Trophoblast cell (in vitro differentiated cells and primary cell): Measurements from ENCODE around the gene SHROOM4.

ENCODE experiments used
- DNase-seq, 2 donors: peaks; one replicate each; pipeline ENCODE4 v3.0.0-alpha.2; 2016
- H2AFZ ChIP-seq: 2 replicates; pipeline ENCODE4 v1.6.1; 2013; ENCODE audit warnings: low read length, moderate library complexity, mild to moderate bottlenecking; ENCODE audit not compliant: insufficient read depth, poor library complexity
- H2AK5ac ChIP-seq: 2 replicates; pipeline ENCODE4 v1.6.1; 2013; ENCODE audit warnings: mild to moderate bottlenecking, low read length
- H2BK120ac ChIP-seq: 2 replicates; pipeline ENCODE4 v1.6.1; 2013; ENCODE audit warnings: low read length, mild to moderate bottlenecking, moderate library complexity; ENCODE audit not compliant: insufficient read depth, poor library complexity
- H2BK12ac ChIP-seq: 2 replicates; pipeline ENCODE4 v1.6.1; 2013; ENCODE audit warnings: mild to moderate bottlenecking, low read length, moderate library complexity
- H2BK5ac ChIP-seq: 2 replicates; pipeline ENCODE4 v1.6.1; 2013; ENCODE audit warnings: low read length, low read depth, moderate library complexity, mild to moderate bottlenecking; ENCODE audit not compliant: poor library complexity
- H3K14ac ChIP-seq: 2 replicates; pipeline ENCODE4 v1.6.1; 2013; ENCODE audit warnings: mild to moderate bottlenecking, low read length
- H3K18ac ChIP-seq: 2 replicates; pipeline ENCODE4 v1.6.1; 2013; ENCODE audit warnings: mild to moderate bottlenecking, low read length
- H3K23ac ChIP-seq: 2 replicates; pipeline ENCODE4 v1.6.1; 2013; ENCODE audit warnings: low read length
- H3K27ac ChIP-seq: 2 replicates; pipeline ENCODE4 v1.5.1; 2013; ENCODE audit warnings: low read depth, mild to moderate bottlenecking, inconsistent platforms, low read length, moderate library complexity
- H3K27me3 ChIP-seq: 2 replicates; pipeline ENCODE4 v1.6.1; 2013; ENCODE audit warnings: inconsistent platforms, mild to moderate bottlenecking, low read length, moderate library complexity; ENCODE audit not compliant: insufficient read depth
- H3K36me3 ChIP-seq, 2 experiments: 1 replicate in 1 of 2; 2 replicates in 1 of 2; pipeline ENCODE4 v1.6.1; 2013; ENCODE audit warnings: low read length in 2 of 2, mild to moderate bottlenecking in 2 of 2, moderate library complexity in 1 of 2; ENCODE audit not compliant: insufficient read depth in 2 of 2, control insufficient read depth in 1 of 2
- H3K4ac ChIP-seq: 2 replicates; pipeline ENCODE4 v1.6.1; 2013; ENCODE audit warnings: low read depth, mild to moderate bottlenecking, low read length, moderate library complexity
- H3K4me1 ChIP-seq, 2 experiments: 1 replicate in 1 of 2; 2 replicates in 1 of 2; pipeline ENCODE4 v1.6.1; 2013; ENCODE audit warnings: low read length in 2 of 2, mild to moderate bottlenecking in 2 of 2, moderate library complexity in 1 of 2; ENCODE audit not compliant: insufficient read depth in 2 of 2, control insufficient read depth in 1 of 2
- H3K4me2 ChIP-seq: 2 replicates; pipeline ENCODE4 v1.6.1; 2013; ENCODE audit warnings: inconsistent platforms, mild to moderate bottlenecking, low read length, moderate library complexity
- H3K4me3 ChIP-seq: 2 replicates; pipeline ENCODE4 v1.5.1; 2013; ENCODE audit warnings: mild to moderate bottlenecking, low read depth, low read length, inconsistent platforms
- H3K79me1 ChIP-seq: one replicate; pipeline ENCODE4 v1.6.1; 2013; ENCODE audit warnings: low read length
- H3K79me2 ChIP-seq: 2 replicates; pipeline ENCODE4 v1.6.1; 2013; ENCODE audit warnings: low read length, mild to moderate bottlenecking; ENCODE audit not compliant: control insufficient read depth, insufficient read depth, poor library complexity
- H3K9ac ChIP-seq: 2 replicates; pipeline ENCODE4 v1.6.1; 2013; ENCODE audit warnings: mild to moderate bottlenecking, low read length
- H3K9me3 ChIP-seq: 2 replicates; pipeline ENCODE4 v1.6.1; 2013; ENCODE audit warnings: low read depth, mild to moderate bottlenecking, control low read depth, inconsistent platforms, low read length; ENCODE audit not compliant: insufficient read depth
- H4K12ac ChIP-seq: 2 replicates; pipeline ENCODE4 v1.6.1; 2013; ENCODE audit warnings: low read depth, mild to moderate bottlenecking, low read length, moderate library complexity
- H4K8ac ChIP-seq: 2 replicates; pipeline ENCODE4 v1.6.1; 2013; ENCODE audit warnings: low read depth, mild to moderate bottlenecking, low read length, moderate library complexity
- H4K91ac ChIP-seq: one replicate; pipeline ENCODE4 v1.6.1; 2013; ENCODE audit warnings: low read depth, mild to moderate bottlenecking, low read length, moderate library complexity
- WGBS: extraction: QIAGEN DNeasy Blood & Tissue Kit; methylation state at CpG from one replicate; pipeline ENCODE4 v1.1.7; 2013; ENCODE audit warnings: missing lambda C conversion rate; ENCODE audit not compliant: insufficient read length, insufficient coverage; ENCODE audit errors: extremely low coverage; 5-methylcytosine and 5-hydroxymethylcytosine counted together

SHROOM4 gene

DNA sequence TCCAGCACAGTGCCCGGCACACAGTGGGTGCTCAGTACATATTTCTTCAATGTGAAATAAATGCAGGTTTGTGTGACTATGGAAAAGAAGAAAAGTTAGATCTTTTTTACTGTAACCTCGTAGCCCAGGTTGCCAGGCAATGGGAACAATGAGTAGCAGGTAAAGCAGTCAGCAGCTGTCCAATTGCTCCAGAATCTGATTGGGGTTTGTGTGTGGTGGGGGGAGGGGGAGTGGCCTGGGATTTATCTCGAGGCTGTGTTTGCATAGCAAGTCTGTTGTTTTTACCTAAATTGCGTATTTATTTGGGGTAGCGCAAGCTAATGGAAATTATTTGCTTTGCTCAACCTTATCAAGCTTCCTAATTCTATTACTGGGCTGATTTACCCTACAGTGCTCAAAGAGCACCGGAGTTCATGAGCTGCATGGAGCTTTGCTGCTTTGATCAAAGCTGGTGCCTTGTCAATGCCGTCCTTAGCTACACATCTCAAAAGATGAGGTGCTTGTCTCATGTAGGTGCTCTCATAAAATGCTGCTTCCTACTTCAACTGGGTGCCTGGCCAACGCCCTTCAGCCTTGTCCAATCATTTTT, 198.3 kb downstream of the SHROOM4 start:
- H2BK120ac ChIP-seq: no peak overlapping the region

DNA sequence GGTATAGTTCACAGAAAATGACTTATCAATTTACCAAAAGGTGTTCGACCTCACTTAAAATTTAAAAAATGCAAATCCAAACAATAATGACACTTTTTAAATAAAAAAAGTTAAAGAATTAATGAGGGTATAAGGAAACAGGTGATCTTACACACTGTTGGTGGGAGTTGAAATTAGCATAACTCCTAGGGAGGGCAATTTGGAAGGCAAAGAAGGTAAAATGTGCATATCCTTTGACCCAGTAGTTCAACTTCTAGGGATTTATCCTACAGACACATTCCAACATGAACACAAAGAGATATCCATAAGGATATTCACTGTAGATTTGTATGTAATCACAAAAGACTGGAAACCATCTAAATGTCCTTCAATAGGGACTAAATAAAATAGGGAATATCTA, 199.5 kb downstream of the SHROOM4 start:
- H4K12ac ChIP-seq: no peak overlapping the region
- no peaks in the 10 kb centered on the region for H3K79me2 ChIP-seq
- no peak overlapping the region for H2AFZ ChIP-seq
- H3K18ac ChIP-seq: no peak overlapping the region
- no peak overlapping the region for H3K23ac ChIP-seq
- DNase-seq: no peak
- H3K79me1 ChIP-seq: peaks cover 2% of the 10 kb centered on the region
- H4K91ac ChIP-seq: no peak overlapping the region
- no peak overlapping the region for H3K9ac ChIP-seq
- no peaks in the 10 kb centered on the region for H3K36me3 ChIP-seq
- no peak overlapping the region for H2AK5ac ChIP-seq
- no peak overlapping the region for H2BK12ac ChIP-seq
- H2BK5ac ChIP-seq: no peak overlapping the region
- H4K8ac ChIP-seq: no peak overlapping the region
- no peak overlapping the region for H2BK120ac ChIP-seq
- no peak overlapping the region for H3K4ac ChIP-seq
- no peak overlapping the region for H3K4me2 ChIP-seq
- WGBS: no CpG with 5 or more reads among the region's 1 CpG
- H3K27me3 ChIP-seq: no peaks in the 10 kb centered on the region
- H3K4me1 ChIP-seq: peaks cover 0 to 6% of the 10 kb centered on the region in 2 experiments
- H3K14ac ChIP-seq: no peak overlapping the region
- H3K27ac ChIP-seq: no peak overlapping the region
- H3K4me3 ChIP-seq: no peak overlapping the region
- no peaks in the 10 kb centered on the region for H3K9me3 ChIP-seq

More for the DNA sequence above, 198.3 kb downstream of the SHROOM4 start:
- H4K91ac ChIP-seq: no peak overlapping the region
- no peak overlapping the region for H2AFZ ChIP-seq
- no peaks in the 10 kb centered on the region for H3K79me2 ChIP-seq
- no peak overlapping the region for H3K4me2 ChIP-seq
- H2AK5ac ChIP-seq: no peak overlapping the region
- H3K79me1 ChIP-seq: peaks cover 2% of the 10 kb centered on the region
- WGBS: no CpG with 5 or more reads among the region's 8 CpGs
- no peak overlapping the region for H2BK5ac ChIP-seq
- H3K4me3 ChIP-seq: no peak overlapping the region
- H3K27me3 ChIP-seq: no peaks in the 10 kb centered on the region
- no peaks in the 10 kb centered on the region for H3K9me3 ChIP-seq
- no peak overlapping the region for H3K27ac ChIP-seq
- no peak overlapping the region for H3K14ac ChIP-seq
- H3K23ac ChIP-seq: no peak overlapping the region
- H3K18ac ChIP-seq: no peak overlapping the region
- no peak overlapping the region for H3K4ac ChIP-seq
- peak overlapping the region; percentile 64 for H2BK12ac ChIP-seq
- H3K36me3 ChIP-seq: no peaks in the 10 kb centered on the region
- H4K12ac ChIP-seq: no peak overlapping the region
- H3K4me1 ChIP-seq: peaks cover 0 to 6% of the 10 kb centered on the region in 2 experiments
- no peak for DNase-seq
- H3K9ac ChIP-seq: no peak overlapping the region
- H4K8ac ChIP-seq: no peak overlapping the region

- Histone ChIP-seq H3K27me3 (no peaks in the 10 kb centered on the region), H3K79me1 (peaks cover 2% of the 10 kb centered on the region), H3K18ac (no peak overlapping the region), H3K79me2 (no peaks in the 10 kb centered on the region), H2BK120ac (no peak overlapping the region), H3K4me3 (no peak overlapping the region), H3K4me1 (peaks cover 0 to 6% of the 10 kb centered on the region in 2 experiments), H3K9ac (no peak overlapping the region), H3K14ac (no peak overlapping the region), H3K36me3 (no peaks in the 10 kb centered on the region), H4K8ac (no peak overlapping the region), H3K4ac (no peak overlapping the region), H3K27ac (no peak overlapping the region), H2AFZ (no peak overlapping the region), H3K4me2 (no peak overlapping the region), H2BK5ac (no peak overlapping the region), H4K12ac (no peak overlapping the region), H2BK12ac (no peak overlapping the region), H4K91ac (no peak overlapping the region), H3K23ac (no peak overlapping the region), H2AK5ac (no peak overlapping the region), H3K9me3 (no peaks in the 10 kb centered on the region)
- no CpG with 5 or more reads among the region's 2 CpGs for whole genome bisulfite sequencing
- no peak for DNase-seq
Measured at GRCh38 chrX:50613846-50614245, 200.1 kb downstream of the SHROOM4 start.

DNA sequence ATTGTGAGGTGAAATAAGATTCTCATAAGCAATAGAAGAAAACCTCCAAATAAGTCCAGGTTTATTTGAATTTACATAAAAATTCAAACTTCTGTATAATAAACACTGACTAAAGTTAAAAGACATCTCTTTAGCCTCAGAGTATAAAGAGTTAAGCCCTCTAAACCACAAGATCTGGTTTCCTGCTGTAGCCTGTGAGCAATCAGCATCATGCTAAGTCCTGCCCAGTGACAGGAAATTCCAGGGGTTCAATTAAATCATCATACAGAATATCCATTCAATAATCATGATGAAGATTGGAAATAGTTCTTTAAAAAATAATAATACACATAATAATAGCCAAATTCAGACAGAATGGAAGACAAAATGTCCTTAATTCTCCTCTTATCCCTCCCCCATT, 204.2 kb downstream of the SHROOM4 start:
- no peak overlapping the region for H2AK5ac ChIP-seq
- H2BK12ac ChIP-seq: no peak overlapping the region
- no peak overlapping the region for H4K12ac ChIP-seq
- no peak overlapping the region for H2AFZ ChIP-seq
- no peaks in the 10 kb centered on the region for H3K27me3 ChIP-seq
- H3K9ac ChIP-seq: no peak overlapping the region
- no peak overlapping the region for H3K27ac ChIP-seq
- H2BK5ac ChIP-seq: no peak overlapping the region
- no peak overlapping the region for H3K14ac ChIP-seq
- H3K4me3 ChIP-seq: no peak overlapping the region
- H4K91ac ChIP-seq: no peak overlapping the region
- H3K36me3 ChIP-seq: peaks cover 3 to 4% of the 10 kb centered on the region in 2 experiments
- no peak overlapping the region for H2BK120ac ChIP-seq
- no peak overlapping the region for H3K18ac ChIP-seq
- H3K79me1 ChIP-seq: no peaks in the 10 kb centered on the region
- no peak overlapping the region for H3K4ac ChIP-seq
- H3K4me2 ChIP-seq: no peak overlapping the region
- no peaks in the 10 kb centered on the region for H3K9me3 ChIP-seq
- DNase-seq: no peak
- H3K79me2 ChIP-seq: no peaks in the 10 kb centered on the region
- no peak overlapping the region for H3K23ac ChIP-seq
- H4K8ac ChIP-seq: no peak overlapping the region
- peaks cover 0 to 3% of the 10 kb centered on the region in 2 experiments for H3K4me1 ChIP-seq
